ENCODE data around the gene KISS1R. TPM values are rescaled to one million over a fixed set of nuclear protein-coding genes. Genes with fewer than 3 reads are reported as not detected.

Gene KISS1R
- total RNA-seq, 1 experiment from 2014 or later, result not detected

- CTCF ChIA-PET, result interaction anchor here (0.6 kb wide), 1 partner anchor 466 kb away, joined by 3 read pairs; no protein-coding TSS in a partner anchor
Measured at GRCh38 chr19:898663-899062, 18.5 kb upstream of the KISS1R start.

GRCh38 chr19:899336-900042 lies 17.6 kb upstream of the KISS1R start:
- no peak for DNase-seq
- CTCF ChIA-PET, result interaction anchor here (0.7 kb wide), 1 partner anchor 86 kb away, joined by 4 read pairs; no protein-coding TSS in a partner anchor
- H3K36me3 Mint-ChIP-seq (ENCODE audit: insufficient read depth, unreplicated experiment), result peaks cover 41% of the 10 kb centered on the region
- H3K9me3 Mint-ChIP-seq (ENCODE audit: low read depth, unreplicated experiment), result no peaks in the 10 kb centered on the region
- intact Hi-C loops (cut with micrococcal nuclease; ENCODE audit: unreplicated experiment), result no loop called here
- no TSS peak for BruUV-seq (replicated peaks)
- H3K4me3 Mint-ChIP-seq (ENCODE audit: low read depth, unreplicated experiment), result no peak overlapping the region
- no peaks in the 10 kb centered on the region for H3K27me3 Mint-ChIP-seq (ENCODE audit: unreplicated experiment)
- no peaks in the 10 kb centered on the region for H3K4me1 Mint-ChIP-seq (ENCODE audit: low read depth, unreplicated experiment)
- TF ChIP-seq CTCF (IDR thresholded peaks at IDR 0.05; ENCODE audit: unreplicated experiment), result no peak
- no peak overlapping the region for H3K27ac Mint-ChIP-seq (ENCODE audit: unreplicated experiment)

More at GRCh38 chr19:898663-899062, 18.5 kb upstream of the KISS1R start:
- Mint-ChIP-seq H3K4me1 (ENCODE audit: low read depth, unreplicated experiment) (no peaks in the 10 kb centered on the region), H3K27me3 (ENCODE audit: unreplicated experiment) (no peaks in the 10 kb centered on the region), H3K9me3 (ENCODE audit: low read depth, unreplicated experiment) (no peaks in the 10 kb centered on the region), H3K4me3 (ENCODE audit: low read depth, unreplicated experiment) (no peak overlapping the region), H3K27ac (ENCODE audit: unreplicated experiment) (no peak overlapping the region), H3K36me3 (ENCODE audit: insufficient read depth, unreplicated experiment) (peaks cover 40% of the 10 kb centered on the region)
- intact Hi-C loops (cut with micrococcal nuclease; ENCODE audit: unreplicated experiment), result no loop called here
- no peak for DNase-seq
- no peak for TF ChIP-seq CTCF (IDR thresholded peaks at IDR 0.05; ENCODE audit: unreplicated experiment)
- BruUV-seq (replicated peaks), result no TSS peak

- TF ChIP-seq CTCF (IDR thresholded peaks at IDR 0.05; ENCODE audit: unreplicated experiment), result no peak
- no peak overlapping the region for H3K27ac Mint-ChIP-seq (ENCODE audit: unreplicated experiment)
- no peaks in the 10 kb centered on the region for H3K9me3 Mint-ChIP-seq (ENCODE audit: low read depth, unreplicated experiment)
- no peak for DNase-seq
- H3K27me3 Mint-ChIP-seq (ENCODE audit: unreplicated experiment), result no peaks in the 10 kb centered on the region
- no TSS peak for BruUV-seq (replicated peaks)
- CTCF ChIA-PET, result no interaction called here
- intact Hi-C loops (cut with micrococcal nuclease; ENCODE audit: unreplicated experiment), result no loop called here
- no peak overlapping the region for H3K4me3 Mint-ChIP-seq (ENCODE audit: low read depth, unreplicated experiment)
- no peaks in the 10 kb centered on the region for H3K4me1 Mint-ChIP-seq (ENCODE audit: low read depth, unreplicated experiment)
- H3K36me3 Mint-ChIP-seq (ENCODE audit: insufficient read depth, unreplicated experiment), result peaks cover 41% of the 10 kb centered on the region
Measured at GRCh38 chr19:900043-900301, 17.2 kb upstream of the KISS1R start.

- no peaks in the 10 kb centered on the region for H3K9me3 Mint-ChIP-seq (ENCODE audit: low read depth, unreplicated experiment)
- peaks cover 38% of the 10 kb centered on the region for H3K36me3 Mint-ChIP-seq (ENCODE audit: insufficient read depth, unreplicated experiment)
- no TSS peak for BruUV-seq (replicated peaks)
- intact Hi-C loops (cut with micrococcal nuclease; ENCODE audit: unreplicated experiment), result no loop called here
- DNase-seq, result no peak
- H3K4me1 Mint-ChIP-seq (ENCODE audit: low read depth, unreplicated experiment), result no peaks in the 10 kb centered on the region
- TF ChIP-seq CTCF (IDR thresholded peaks at IDR 0.05; ENCODE audit: unreplicated experiment), result no peak
- H3K4me3 Mint-ChIP-seq (ENCODE audit: low read depth, unreplicated experiment), result no peak overlapping the region
- CTCF ChIA-PET, result no interaction called here
- H3K27ac Mint-ChIP-seq (ENCODE audit: unreplicated experiment), result no peak overlapping the region
- H3K27me3 Mint-ChIP-seq (ENCODE audit: unreplicated experiment), result no peaks in the 10 kb centered on the region
Measured at GRCh38 chr19:900302-901111, 16.6 kb upstream of the KISS1R start.

Data from Calu3 (cell line).